Smooth muscle cell (in vitro differentiated cells): ENCODE data around the gene NUAK1. TPM values are rescaled to one million over a fixed set of nuclear protein-coding genes. Genes with fewer than 3 reads are reported as not detected.

Source experiments
- DNase-seq: peaks from one replicate; lab custom pipeline; 2025; ENCODE audit not compliant: unreplicated experiment; lab: John Stamatoyannopoulos, UW
- H2AFZ ChIP-seq: fragments of 200-600 bp; sonication (generic); 2 replicates; pipeline ENCODE4 v1.6.0; 2016; ENCODE audit warnings: antibody characterized with exemption, low read depth, mild to moderate bottlenecking
- H3F3A ChIP-seq: fragments of 200-600 bp; sonication (generic); 2 replicates; pipeline ENCODE4 v1.6.0; 2017; ENCODE audit warnings: antibody characterized with exemption, low read depth
- H3K27ac ChIP-seq: fragments of 200-600 bp; sonication (generic); 2 replicates; pipeline ENCODE4 v1.5.1; 2016; ENCODE audit warnings: low read depth, mild to moderate bottlenecking
- H3K27me3 ChIP-seq: fragments of 200-600 bp; sonication (generic); 2 replicates; pipeline ENCODE4 v1.6.1; 2016; ENCODE audit warnings: low read depth, mild to moderate bottlenecking
- H3K36me3 ChIP-seq: fragments of 200-600 bp; sonication (generic); 2 replicates; pipeline ENCODE4 v1.5.1; 2016; ENCODE audit warnings: low read depth
- H3K4me1 ChIP-seq: fragments of 200-600 bp; sonication (generic); 2 replicates; pipeline ENCODE4 v1.5.1; 2016; ENCODE audit warnings: low read depth
- H3K4me2 ChIP-seq: fragments of 200-600 bp; sonication (generic); 2 replicates; pipeline ENCODE4 v1.6.0; 2016; ENCODE audit warnings: mild to moderate bottlenecking
- H3K4me3 ChIP-seq: fragments of 200-600 bp; sonication (generic); 2 replicates; pipeline ENCODE4 v1.5.1; 2016; ENCODE audit warnings: mild to moderate bottlenecking
- H3K79me2 ChIP-seq: fragments of 200-600 bp; sonication (generic); 2 replicates; pipeline ENCODE4 v1.6.0; 2016; ENCODE audit warnings: low read depth, mild to moderate bottlenecking
- H3K9ac ChIP-seq: fragments of 200-600 bp; sonication (generic); 2 replicates; pipeline ENCODE4 v1.6.0; 2016; ENCODE audit warnings: low read depth
- H3K9me3 ChIP-seq: fragments of 200-600 bp; sonication (generic); replicated peaks from 2 replicates; pipeline ENCODE4 v1.5.1; 2016; ENCODE audit warnings: low read depth
- H4K20me1 ChIP-seq: fragments of 200-600 bp; sonication (generic); 2 replicates; pipeline ENCODE4 v1.6.0; 2016; ENCODE audit warnings: low read depth
- WGBS: methylation state at CpG from one replicate; pipeline ENCODE4 v1.1.7; 2016; ENCODE audit warnings: low lambda C conversion rate; 5-methylcytosine and 5-hydroxymethylcytosine counted together
- polyA plus RNA-seq: library from polyadenylated mRNA; unstranded; fragments of >200 nt; fragmentation: Nextera tagmentation; extraction: Ambion mirVana; gene quantifications from 2 replicates; pipeline ENCODE4 v1.2.1, GENCODE V29; 2016
- total RNA-seq: library from RNA; depleted of rRNA; stranded (reverse); fragments of >200 nt; gene quantifications from 2 replicates; pipeline ENCODE4 v1.2.3, GENCODE V29; 2014
- TF ChIP-seq, protein P1 (sequence below): fragments of 200-600 bp; sonication (generic); IDR thresholded peaks from 2 replicates; pipeline ENCODE4 v1.5.1; 2017; ENCODE audit warnings: borderline replicate concordance, mild to moderate bottlenecking, antibody characterized with exemption; ENCODE audit not compliant: insufficient read depth, poor library complexity, severe bottlenecking

Gene NUAK1
- total and polyA plus RNA-seq, 2 experiments from 2014 or later = 35.3 to 64.2 TPM

DNA sequence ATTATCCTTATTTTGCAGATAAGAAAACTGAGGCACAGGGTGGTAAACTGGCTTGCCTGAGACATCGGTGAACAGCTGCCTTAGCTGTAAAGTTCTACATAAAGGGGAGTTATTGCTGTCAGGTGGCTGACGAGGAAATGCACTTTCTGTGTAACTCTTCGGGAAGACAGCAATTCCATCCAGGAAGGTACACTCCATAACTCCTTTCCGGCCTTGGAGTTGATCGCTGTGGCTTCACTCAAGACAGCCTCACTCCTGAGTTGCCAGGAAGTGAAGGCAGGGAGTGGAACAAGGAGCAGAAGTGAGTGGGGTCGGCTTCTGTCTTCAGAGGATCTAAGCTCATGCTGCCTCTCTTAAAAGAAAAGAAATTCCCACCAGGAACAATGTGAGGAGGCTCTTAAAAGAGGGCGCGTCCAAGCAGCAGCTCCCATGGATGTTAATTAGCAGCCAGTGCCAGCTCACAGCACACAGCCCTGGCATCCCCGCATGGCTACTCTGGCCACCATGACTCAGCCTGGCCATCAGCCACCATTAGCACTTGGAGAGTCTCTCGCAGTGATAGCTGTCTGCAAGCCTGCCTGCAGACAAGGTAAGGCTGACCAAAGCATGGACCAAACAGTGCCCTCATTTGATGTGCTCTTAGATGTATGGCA lies 60.3 kb downstream of the NUAK1 start:
- H3K27me3 ChIP-seq = no peaks in the 10 kb centered on the region
- no peak overlapping the region for H2AFZ ChIP-seq
- H4K20me1 ChIP-seq = peaks cover 21% of the 10 kb centered on the region
- no peak overlapping the region for H3K4me2 ChIP-seq
- H3K9ac ChIP-seq = no peak overlapping the region
- H3K9me3 ChIP-seq = no peaks in the 10 kb centered on the region
- no peak overlapping the region for H3K4me3 ChIP-seq
- peak overlapping the region; percentile 88 for H3K27ac ChIP-seq
- 87% methylated on average over 10 of the region's 10 CpGs for WGBS
- no peak for DNase-seq
- TF ChIP-seq, protein P1, sequence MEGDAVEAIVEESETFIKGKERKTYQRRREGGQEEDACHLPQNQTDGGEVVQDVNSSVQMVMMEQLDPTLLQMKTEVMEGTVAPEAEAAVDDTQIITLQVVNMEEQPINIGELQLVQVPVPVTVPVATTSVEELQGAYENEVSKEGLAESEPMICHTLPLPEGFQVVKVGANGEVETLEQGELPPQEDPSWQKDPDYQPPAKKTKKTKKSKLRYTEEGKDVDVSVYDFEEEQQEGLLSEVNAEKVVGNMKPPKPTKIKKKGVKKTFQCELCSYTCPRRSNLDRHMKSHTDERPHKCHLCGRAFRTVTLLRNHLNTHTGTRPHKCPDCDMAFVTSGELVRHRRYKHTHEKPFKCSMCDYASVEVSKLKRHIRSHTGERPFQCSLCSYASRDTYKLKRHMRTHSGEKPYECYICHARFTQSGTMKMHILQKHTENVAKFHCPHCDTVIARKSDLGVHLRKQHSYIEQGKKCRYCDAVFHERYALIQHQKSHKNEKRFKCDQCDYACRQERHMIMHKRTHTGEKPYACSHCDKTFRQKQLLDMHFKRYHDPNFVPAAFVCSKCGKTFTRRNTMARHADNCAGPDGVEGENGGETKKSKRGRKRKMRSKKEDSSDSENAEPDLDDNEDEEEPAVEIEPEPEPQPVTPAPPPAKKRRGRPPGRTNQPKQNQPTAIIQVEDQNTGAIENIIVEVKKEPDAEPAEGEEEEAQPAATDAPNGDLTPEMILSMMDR = no peak
- peaks cover 46% of the 10 kb centered on the region for H3K79me2 ChIP-seq
- no peaks in the 10 kb centered on the region for H3K36me3 ChIP-seq
- H3K4me1 ChIP-seq = peaks cover 46% of the 10 kb centered on the region
- H3F3A ChIP-seq = peaks cover 49% of the 10 kb centered on the region

DNA sequence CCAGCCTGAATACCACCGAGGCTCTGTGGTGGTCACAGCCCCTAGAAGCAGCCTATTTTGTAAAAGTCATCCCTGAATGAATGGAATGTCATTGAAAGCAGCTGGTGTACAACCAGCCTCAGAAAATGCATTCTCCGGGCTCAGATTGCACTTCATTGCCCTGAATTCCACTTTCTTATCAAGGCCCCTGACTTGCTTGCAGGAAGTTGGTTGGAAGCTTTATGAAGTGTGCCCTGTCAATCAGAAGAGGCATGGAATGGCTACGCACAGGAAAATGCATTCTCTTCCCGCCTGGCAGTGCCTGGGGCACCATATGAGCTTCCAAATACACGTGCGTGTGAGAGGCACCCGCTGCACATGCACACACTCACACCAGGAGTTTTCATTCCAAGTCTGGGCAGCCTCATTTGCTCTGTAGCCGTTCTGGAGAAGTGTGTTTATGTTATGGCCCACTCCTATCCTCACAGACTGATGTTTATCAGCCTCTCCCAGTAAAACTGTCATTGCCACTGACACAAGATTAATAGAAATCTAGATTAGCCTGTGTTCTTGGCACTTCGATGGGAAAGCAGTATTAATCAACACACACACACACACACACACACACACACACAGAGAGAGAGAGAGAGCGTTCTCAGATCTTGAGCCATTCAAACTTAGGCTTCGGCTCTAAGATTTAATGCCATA lies 63.9 kb downstream of the NUAK1 start:
- WGBS = 11% methylated on average over 11 of the region's 11 CpGs

DNA sequence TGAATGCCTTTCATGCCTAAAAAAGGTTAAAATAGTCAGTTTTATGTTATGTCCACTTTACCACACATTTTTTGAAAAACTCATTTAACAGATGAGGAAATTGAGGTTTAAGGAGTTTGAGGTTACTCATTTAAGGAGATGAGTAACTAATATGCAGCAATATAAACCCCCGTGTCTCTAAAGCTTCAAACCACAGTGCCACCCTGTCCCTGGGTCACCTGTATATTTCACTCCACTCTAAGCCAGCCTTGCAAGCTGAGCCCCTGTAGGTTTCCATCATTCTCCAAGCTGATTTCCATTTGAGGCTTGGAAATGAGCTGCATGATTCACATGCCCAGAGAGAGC lies 64.4 kb downstream of the NUAK1 start:
- Histone ChIP-seq H3K27me3 (no peaks in the 10 kb centered on the region), H4K20me1 (peaks cover 26% of the 10 kb centered on the region), H3K27ac (peak overlapping the region; percentile 71), H2AFZ (no peak overlapping the region), H3K4me1 (peaks cover 14% of the 10 kb centered on the region), H3F3A (peaks cover 31% of the 10 kb centered on the region), H3K4me2 (peak overlapping the region; percentile 43), H3K9ac (no peak overlapping the region), H3K79me2 (peaks cover 48% of the 10 kb centered on the region), H3K36me3 (peaks cover 20% of the 10 kb centered on the region), H3K4me3 (no peak overlapping the region), H3K9me3 (no peaks in the 10 kb centered on the region)
- TF ChIP-seq, protein P1 = no peak
- no peak for DNase-seq
- 24% methylated on average over 1 of the region's 1 CpG for WGBS

More for the DNA sequence above, 63.9 kb downstream of the NUAK1 start:
- Histone ChIP-seq H3K4me2 (peak overlapping the region; percentile 43), H4K20me1 (peaks cover 27% of the 10 kb centered on the region), H3K9me3 (no peaks in the 10 kb centered on the region), H3F3A (peaks cover 31% of the 10 kb centered on the region), H3K27me3 (no peaks in the 10 kb centered on the region), H3K36me3 (peaks cover 16% of the 10 kb centered on the region), H3K27ac (peak overlapping the region; percentile 71), H3K9ac (no peak overlapping the region), H3K4me1 (peaks cover 14% of the 10 kb centered on the region), H3K4me3 (no peak overlapping the region), H2AFZ (no peak overlapping the region), H3K79me2 (peaks cover 49% of the 10 kb centered on the region)
- no peak for DNase-seq
- TF ChIP-seq, protein P1 = no peak
